Nephron progenitor cell (in vitro differentiated cells): ENCODE results near the gene C6orf132.

Source experiments
- DNase-seq: peaks from one replicate; pipeline ENCODE4 v3.0.0; 2021
- H3K27ac Mint-ChIP-seq: 2 replicates; pipeline ENCODE4 v1.8.0; 2021; ENCODE audit warnings: mild to moderate bottlenecking, moderate library complexity, mixed read lengths
- H3K27me3 Mint-ChIP-seq: 2 replicates; pipeline ENCODE4 v1.8.0; 2021; ENCODE audit warnings: mild to moderate bottlenecking, low read depth, mixed read lengths; ENCODE audit not compliant: poor library complexity
- H3K36me3 Mint-ChIP-seq: 2 replicates; pipeline ENCODE4 v1.8.0; 2021; ENCODE audit warnings: low read depth, mixed read lengths
- H3K4me1 Mint-ChIP-seq: 2 replicates; pipeline ENCODE4 v1.8.0; 2021; ENCODE audit warnings: mixed read lengths
- H3K4me3 Mint-ChIP-seq: 2 replicates; pipeline ENCODE4 v1.8.0; 2021; ENCODE audit warnings: mild to moderate bottlenecking, moderate library complexity, mixed read lengths
- H3K9me3 Mint-ChIP-seq: 2 replicates; pipeline ENCODE4 v1.8.0; 2021; ENCODE audit warnings: mild to moderate bottlenecking, moderate library complexity, mixed read lengths
- TF ChIP-seq, protein P1 (sequence below): fragments of 200-600 bp; sonication (generic); IDR thresholded peaks from 2 replicates; pipeline ENCODE4 v1.5.0; 2021; ENCODE audit warnings: antibody characterized with exemption

C6orf132 gene

DNA sequence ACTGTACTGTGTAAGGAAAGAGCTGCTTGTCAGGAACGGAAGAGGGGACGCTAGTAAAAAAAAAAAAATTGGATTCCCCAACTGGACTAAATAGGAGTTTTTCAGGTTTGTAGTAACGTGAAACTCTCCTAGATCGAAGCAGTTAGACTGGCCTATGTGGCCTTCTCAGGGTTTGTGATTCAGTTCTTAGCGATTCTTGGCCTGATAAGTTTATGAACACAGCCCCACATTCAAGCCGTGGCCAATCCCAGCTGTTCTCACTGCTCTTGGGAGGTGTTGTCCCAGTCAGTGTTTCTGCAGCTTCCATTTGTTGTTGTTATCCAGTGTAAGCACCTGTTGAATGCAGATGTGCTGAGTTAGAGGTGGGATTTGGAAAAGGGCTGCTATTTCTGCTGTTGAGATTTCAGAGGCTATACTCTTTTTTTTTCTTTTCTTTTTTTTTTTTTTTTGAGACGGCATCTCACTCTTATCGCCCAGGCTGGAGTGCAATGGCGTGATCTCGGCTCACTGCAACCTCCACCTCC is 62.4 kb downstream of the C6orf132 start:
- TF ChIP-seq, protein P1, sequence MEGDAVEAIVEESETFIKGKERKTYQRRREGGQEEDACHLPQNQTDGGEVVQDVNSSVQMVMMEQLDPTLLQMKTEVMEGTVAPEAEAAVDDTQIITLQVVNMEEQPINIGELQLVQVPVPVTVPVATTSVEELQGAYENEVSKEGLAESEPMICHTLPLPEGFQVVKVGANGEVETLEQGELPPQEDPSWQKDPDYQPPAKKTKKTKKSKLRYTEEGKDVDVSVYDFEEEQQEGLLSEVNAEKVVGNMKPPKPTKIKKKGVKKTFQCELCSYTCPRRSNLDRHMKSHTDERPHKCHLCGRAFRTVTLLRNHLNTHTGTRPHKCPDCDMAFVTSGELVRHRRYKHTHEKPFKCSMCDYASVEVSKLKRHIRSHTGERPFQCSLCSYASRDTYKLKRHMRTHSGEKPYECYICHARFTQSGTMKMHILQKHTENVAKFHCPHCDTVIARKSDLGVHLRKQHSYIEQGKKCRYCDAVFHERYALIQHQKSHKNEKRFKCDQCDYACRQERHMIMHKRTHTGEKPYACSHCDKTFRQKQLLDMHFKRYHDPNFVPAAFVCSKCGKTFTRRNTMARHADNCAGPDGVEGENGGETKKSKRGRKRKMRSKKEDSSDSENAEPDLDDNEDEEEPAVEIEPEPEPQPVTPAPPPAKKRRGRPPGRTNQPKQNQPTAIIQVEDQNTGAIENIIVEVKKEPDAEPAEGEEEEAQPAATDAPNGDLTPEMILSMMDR: no peak
- Mint-ChIP-seq H3K4me3 (no peak overlapping the region), H3K4me1 (peaks cover 11% of the 10 kb centered on the region), H3K36me3 (peaks cover 58% of the 10 kb centered on the region), H3K27ac (peak overlapping the region; percentile 51), H3K27me3 (no peaks in the 10 kb centered on the region), H3K9me3 (no peaks in the 10 kb centered on the region)
- DNase-seq: no peak

DNA sequence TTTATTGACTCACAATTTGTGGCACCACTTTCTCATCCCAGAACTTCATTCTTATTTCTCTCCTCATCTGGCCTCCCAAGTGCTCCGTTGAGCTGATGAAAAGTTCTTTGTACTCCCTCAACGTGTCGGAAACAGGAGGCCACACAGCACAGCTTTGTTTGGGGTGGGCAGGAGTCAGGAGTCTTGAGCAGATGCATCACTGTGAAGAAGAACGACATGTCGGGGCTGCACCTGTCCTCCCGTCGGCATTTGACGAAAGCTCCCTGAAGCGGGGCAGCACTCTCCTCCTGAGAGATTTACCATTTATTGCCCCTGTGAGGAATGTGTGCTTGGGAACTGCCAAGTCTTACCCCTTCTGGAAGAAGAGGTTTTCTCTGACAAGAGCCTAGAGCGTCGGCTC is 64.0 kb downstream of the C6orf132 start:
- Mint-ChIP-seq H3K4me1 (peaks cover 11% of the 10 kb centered on the region), H3K9me3 (no peaks in the 10 kb centered on the region), H3K4me3 (no peak overlapping the region), H3K27me3 (no peaks in the 10 kb centered on the region), H3K36me3 (peaks cover 62% of the 10 kb centered on the region), H3K27ac (peak overlapping the region; percentile 74)
- TF ChIP-seq, protein P1: no peak
- no peak for DNase-seq

DNA sequence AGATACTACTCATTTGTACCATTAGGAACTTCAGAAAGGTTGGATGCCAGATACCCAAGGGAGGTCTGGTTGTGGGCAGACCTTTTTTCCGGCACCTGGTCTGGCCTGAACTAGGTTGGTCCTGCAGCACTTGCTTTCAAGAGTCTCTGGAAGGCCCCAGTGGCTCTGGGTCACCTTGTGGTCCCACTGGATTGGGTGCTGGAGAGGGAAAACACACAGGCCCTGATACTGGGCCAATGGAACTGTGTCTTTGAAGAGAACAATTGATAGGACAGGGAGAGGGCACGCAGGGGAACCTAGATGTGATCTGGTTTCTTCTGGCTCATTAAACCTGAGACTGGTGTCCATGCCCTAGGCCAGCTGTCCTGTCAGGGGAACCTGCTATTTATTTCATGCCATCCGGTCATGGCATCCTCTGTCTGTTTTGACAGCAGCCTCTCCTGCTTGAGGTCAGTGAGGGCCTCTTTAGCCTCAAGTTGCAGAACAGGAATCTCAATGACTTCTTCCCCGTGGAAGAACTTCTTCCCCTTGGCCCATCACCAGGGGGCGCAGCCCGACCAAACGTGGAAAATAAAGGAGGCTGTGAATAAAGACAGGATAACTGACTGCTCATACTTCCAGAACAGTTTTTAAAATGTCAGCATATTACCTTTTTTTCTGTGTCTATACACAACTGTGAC is 67.1 kb downstream of the C6orf132 start:
- Mint-ChIP-seq H3K4me1 (peaks cover 11% of the 10 kb centered on the region), H3K9me3 (no peaks in the 10 kb centered on the region), H3K27ac (peak overlapping the region; percentile 29), H3K4me3 (no peak overlapping the region), H3K36me3 (peaks cover 54% of the 10 kb centered on the region), H3K27me3 (no peaks in the 10 kb centered on the region)
- peak; percentile 86 for DNase-seq
- TF ChIP-seq, protein P1: peak; percentile 86

DNA sequence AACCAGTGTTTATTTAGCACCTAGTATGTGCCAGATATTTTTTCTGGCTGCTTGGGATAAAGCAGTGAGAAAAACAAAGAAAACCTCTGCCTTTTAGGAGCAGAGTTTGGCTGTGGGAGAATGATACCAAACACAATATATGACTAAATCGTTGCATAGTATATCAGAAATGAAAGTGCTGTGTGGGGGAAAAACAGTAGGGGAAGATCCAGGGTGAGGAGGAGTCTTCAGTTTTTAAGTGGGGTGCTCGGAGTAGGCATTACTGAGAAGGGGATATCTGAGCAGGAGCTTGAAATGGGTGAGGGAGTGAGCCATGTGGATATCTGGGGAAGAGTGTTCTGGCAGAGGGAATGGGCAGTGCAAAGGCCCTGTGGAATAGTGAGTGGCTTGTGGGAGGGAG is 69.1 kb downstream of the C6orf132 start:
- H3K9me3 Mint-ChIP-seq: no peaks in the 10 kb centered on the region
- no peak for DNase-seq
- H3K4me1 Mint-ChIP-seq: peaks cover 9% of the 10 kb centered on the region
- peaks cover 44% of the 10 kb centered on the region for H3K36me3 Mint-ChIP-seq
- H3K27me3 Mint-ChIP-seq: no peaks in the 10 kb centered on the region
- H3K27ac Mint-ChIP-seq: peak overlapping the region; percentile 14
- TF ChIP-seq, protein P1: no peak
- H3K4me3 Mint-ChIP-seq: no peak overlapping the region

DNA sequence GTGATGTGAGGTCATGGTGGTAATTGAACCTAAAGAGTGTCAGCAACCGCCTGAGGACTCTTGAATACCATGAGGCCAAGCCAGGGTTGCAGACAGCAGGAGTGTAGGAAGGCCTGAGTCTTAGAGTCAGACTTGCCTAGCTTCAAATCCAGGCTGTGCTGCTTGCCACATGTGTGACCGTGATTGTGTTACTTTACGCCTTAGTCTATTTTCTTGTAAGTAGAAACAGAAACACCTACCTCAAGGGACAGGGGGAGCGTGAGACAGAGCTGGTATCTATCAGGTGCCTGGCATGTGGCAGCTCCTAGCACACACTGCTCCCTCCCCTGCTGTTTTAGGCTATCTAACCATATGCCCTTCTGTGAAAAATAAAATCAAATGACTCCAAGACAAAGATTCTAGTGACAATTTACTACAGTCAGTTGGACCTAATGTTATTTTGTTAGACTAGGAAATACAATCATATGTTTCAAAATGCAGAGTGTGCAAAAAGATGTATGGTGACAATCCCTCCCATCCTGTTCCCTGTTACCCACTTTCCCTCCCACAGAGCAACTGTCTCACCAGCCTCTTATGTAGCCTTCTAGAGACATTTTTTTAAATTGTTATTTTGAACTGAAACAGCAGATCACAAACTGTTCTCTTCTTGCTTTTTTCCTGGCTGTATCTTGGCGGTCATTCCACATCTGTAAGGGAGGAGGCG is 70.4 kb downstream of the C6orf132 start:
- Mint-ChIP-seq H3K4me1 (peaks cover 5% of the 10 kb centered on the region), H3K4me3 (no peak overlapping the region), H3K27me3 (no peaks in the 10 kb centered on the region), H3K9me3 (no peaks in the 10 kb centered on the region), H3K27ac (no peak overlapping the region), H3K36me3 (peaks cover 34% of the 10 kb centered on the region)
- DNase-seq: no peak
- TF ChIP-seq, protein P1: no peak
